ENCODE measurements around the gene CDC42BPB.

- TF ChIP-seq CTCF (IDR thresholded peaks at IDR 0.05 in 4 of 5, conservative IDR thresholded peaks at IDR 0.05 in 1 of 5) (no peak), POLR2A (IDR thresholded peaks at IDR 0.05) (no peak)
Observed at GRCh38 chr14:102906616-102907302, 150.6 kb downstream of the CDC42BPB start.

All from gastrocnemius medialis (tissue), 4 donors.